Activated CD8-positive, alpha-beta memory T cell treated with anti-CD3 and anti-CD28 coated beads, Interleukin-2, amount 50 U/mL, for 48 hours (primary cell): ENCODE data around the gene CABLES1.
"Not testable (repeated sequence)": the region's sequence is repeated elsewhere in the genome, so short reads cannot be mapped to it uniquely, and the experiment has no call there.

Source experiments
- DNase-seq: peaks from one replicate; pipeline ENCODE4 v3.0.0-alpha.2; 2020

The CABLES1 gene

GRCh38 chr18:23247896-23248295 lies 112.6 kb downstream of the CABLES1 start:
- DNase-seq, result no peak

GRCh38 chr18:23248826-23249225 lies 113.5 kb downstream of the CABLES1 start:
- no peak for DNase-seq

GRCh38 chr18:23249348-23249747 lies 114.1 kb downstream of the CABLES1 start:
- DNase-seq, result no peak

GRCh38 chr18:23250893-23251656 lies 115.8 kb downstream of the CABLES1 start:
- DNase-seq, result no peak

GRCh38 chr18:23253630-23254029 lies 118.3 kb downstream of the CABLES1 start:
- DNase-seq, result no peak

GRCh38 chr18:23257137-23257536 lies 121.9 kb downstream of the CABLES1 start:
- no peak for DNase-seq

GRCh38 chr18:23257686-23258565 lies 122.6 kb downstream of the CABLES1 start:
- no peak for DNase-seq

GRCh38 chr18:23258566-23259469 lies 123.5 kb downstream of the CABLES1 start:
- DNase-seq, result no peak

- peak; percentile 65 for DNase-seq
Observed at GRCh38 chr18:23259701-23260681, 124.7 kb downstream of the CABLES1 start.

- no peak for DNase-seq
Observed at GRCh38 chr18:23260926-23261590, 125.8 kb downstream of the CABLES1 start.

- DNase-seq, result no peak
Observed at GRCh38 chr18:23263551-23264235, 128.4 kb downstream of the CABLES1 start.

GRCh38 chr18:23265682-23266399 lies 130.6 kb downstream of the CABLES1 start:
- no peak for DNase-seq

GRCh38 chr18:23266717-23267446 lies 131.6 kb downstream of the CABLES1 start:
- no peak for DNase-seq

- DNase-seq, result no peak
Observed at GRCh38 chr18:23267447-23267776, 132.1 kb downstream of the CABLES1 start.

- no peak for DNase-seq
Observed at GRCh38 chr18:23268641-23269040, 133.4 kb downstream of the CABLES1 start.

GRCh38 chr18:23269068-23269467 lies 133.8 kb downstream of the CABLES1 start:
- DNase-seq, result not testable (repeated sequence)

GRCh38 chr18:23269928-23270327 lies 134.6 kb downstream of the CABLES1 start:
- no peak for DNase-seq

- DNase-seq, result no peak
Observed at GRCh38 chr18:23270986-23271680, 135.8 kb downstream of the CABLES1 start.
